GM23248 (cell line): ENCODE measurements around the gene FBXO42.

ENCODE experiments used
- EZH2 ChIP-seq: fragments of 200-600 bp; sonication (generic); IDR thresholded peaks from 2 replicates; pipeline ENCODE4 v1.6.1; 2018; ENCODE audit warnings: antibody characterized with exemption, mild to moderate bottlenecking; ENCODE audit not compliant: insufficient read depth, poor library complexity, severe bottlenecking
- EZH2phosphoT487 ChIP-seq: fragments of 200-600 bp; sonication (generic); IDR thresholded peaks from 2 replicates; pipeline ENCODE4 v1.6.1; 2018; ENCODE audit warnings: antibody characterized with exemption, moderate library complexity, mild to moderate bottlenecking, low read depth; ENCODE audit not compliant: insufficient read depth

GRCh38 chr1:16202281-16203210 is 149.7 kb downstream of the FBXO42 start:
- TF ChIP-seq EZH2, result no peak
- TF ChIP-seq EZH2phosphoT487, result no peak
